GM12875 (cell line): Measurements from ENCODE around the gene SOX4.

Experiments
- H3K4me3 ChIP-seq: one replicate; pipeline ENCODE4 v1.5.1; 2011; ENCODE audit warnings: low read depth, low read length, control low read depth
- CTCF ChIP-seq: IDR thresholded peaks from 2 replicates; pipeline ENCODE4 v1.5.1; 2011; ENCODE audit warnings: low read depth, mild to moderate bottlenecking, control low read depth, inconsistent platforms, low read length, moderate library complexity, borderline replicate concordance; ENCODE audit not compliant: insufficient read depth

Gene SOX4

GRCh38 chr6:21633511-21634109, 40.1 kb downstream of the SOX4 start:
- TF ChIP-seq CTCF: no peak

GRCh38 chr6:21634582-21634981, 41.0 kb downstream of the SOX4 start:
- no peak for TF ChIP-seq CTCF
- H3K4me3 ChIP-seq: no peak overlapping the region

More at GRCh38 chr6:21633511-21634109, 40.1 kb downstream of the SOX4 start:
- H3K4me3 ChIP-seq: no peak overlapping the region

GRCh38 chr6:21636876-21637275, 43.3 kb downstream of the SOX4 start:
- no peak overlapping the region for H3K4me3 ChIP-seq
- no peak for TF ChIP-seq CTCF

- H3K4me3 ChIP-seq: no peak overlapping the region
- no peak for TF ChIP-seq CTCF
Measured at GRCh38 chr6:21639316-21639715, 45.8 kb downstream of the SOX4 start.
